ENCODE results near the gene SMIM43.

SMIM43 gene

GRCh38 chr4:121764702-121765367, at the start of gene SMIM43:
SMIM43 (minus strand) TSS chr4:121765164; CDS start chr4:121765105, 59 bp downstream.
- peak; percentile 35 for DNase-seq

GRCh38 chr4:121814756-121815155, 49.8 kb upstream of the SMIM43 start:
- no peak for DNase-seq

GRCh38 chr4:121811122-121811521, 46.2 kb upstream of the SMIM43 start:
- no peak for DNase-seq

- no peak for DNase-seq
Observed at GRCh38 chr4:121806411-121806810, 41.4 kb upstream of the SMIM43 start.

GRCh38 chr4:121801715-121802075, 36.7 kb upstream of the SMIM43 start:
- no peak for DNase-seq

- peak; percentile 96 for DNase-seq
Observed at GRCh38 chr4:121800961-121801714, 36.2 kb upstream of the SMIM43 start, which contains the start of gene EXOSC9. EXOSC9 (plus strand) TSS chr4:121801323; CDS start chr4:121801425, 102 bp downstream.

- no peak for DNase-seq
Observed at GRCh38 chr4:121800638-121800960, 35.6 kb upstream of the SMIM43 start.

- no peak for DNase-seq
Observed at GRCh38 chr4:121799867-121800501, 35.0 kb upstream of the SMIM43 start.

- no peak for DNase-seq
Observed at GRCh38 chr4:121799208-121799823, 34.4 kb upstream of the SMIM43 start.

GRCh38 chr4:121796283-121796682, 31.3 kb upstream of the SMIM43 start:
- no peak for DNase-seq

- no peak for DNase-seq
Observed at GRCh38 chr4:121794505-121795188, 29.7 kb upstream of the SMIM43 start.

GRCh38 chr4:121792966-121793365, 28.0 kb upstream of the SMIM43 start:
- no peak for DNase-seq

GRCh38 chr4:121791481-121791880, 26.5 kb upstream of the SMIM43 start:
- no peak for DNase-seq

- no peak for DNase-seq
Observed at GRCh38 chr4:121790976-121791375, 26.0 kb upstream of the SMIM43 start.

- no peak for DNase-seq
Observed at GRCh38 chr4:121789960-121790829, 25.2 kb upstream of the SMIM43 start.

GRCh38 chr4:121789455-121789854, 24.5 kb upstream of the SMIM43 start:
- DNase-seq: no peak

GRCh38 chr4:121788896-121789295, 23.9 kb upstream of the SMIM43 start:
- DNase-seq: no peak

- DNase-seq: no peak
Observed at GRCh38 chr4:121786221-121786620, 21.3 kb upstream of the SMIM43 start.

GRCh38 chr4:121785479-121785878, 20.5 kb upstream of the SMIM43 start:
- DNase-seq: peak; percentile 53

- DNase-seq: peak; percentile 45
Observed at GRCh38 chr4:121784975-121785374, 20.0 kb upstream of the SMIM43 start.

GRCh38 chr4:121784401-121784800, 19.4 kb upstream of the SMIM43 start:
- DNase-seq: no peak

GRCh38 chr4:121783210-121783609, 18.2 kb upstream of the SMIM43 start:
- DNase-seq: no peak
